Keratinocyte (primary cell): ENCODE results near the gene JPT2. TPM values are rescaled to one million over a fixed set of nuclear protein-coding genes. Genes with fewer than 3 reads are reported as not detected.

Source experiments
- DNase-seq: peaks from one replicate; pipeline ENCODE4 v3.0.0-alpha.2; 2011; ENCODE audit warnings: low read depth, missing footprints, low spot score
- FAIRE-seq: peaks from 2 replicates; lab custom pipeline; 2011; peaks lifted over from hg19 to GRCh38; lab: Jason Lieb, UNC
- H2AFZ ChIP-seq: 2 replicates; pipeline ENCODE4 v1.6.0; 2012; ENCODE audit warnings: low read length, control low read depth, inconsistent platforms; ENCODE audit not compliant: control insufficient read depth
- H3K27ac ChIP-seq: 2 replicates; pipeline ENCODE4 v1.5.1; 2011; ENCODE audit warnings: low read length; ENCODE audit not compliant: control insufficient read depth, insufficient read depth
- H3K27me3 ChIP-seq: 3 replicates; pipeline ENCODE4 v1.6.0; 2011; ENCODE audit warnings: low read length; ENCODE audit not compliant: control insufficient read depth, insufficient read depth; ENCODE audit errors: extremely low read depth
- H3K36me3 ChIP-seq, 2 experiments: 2 replicates in 1 of 2; 3 replicates in 1 of 2; pipeline ENCODE4 v1.5.1; 2011; ENCODE audit warnings: low read length in 2 of 2, mild to moderate bottlenecking in 1 of 2; ENCODE audit not compliant: control insufficient read depth in 2 of 2, insufficient read depth in 2 of 2; ENCODE audit errors: extremely low read depth in 1 of 2
- H3K4me1 ChIP-seq: 3 replicates; pipeline ENCODE4 v1.5.1; 2011; ENCODE audit warnings: low read length; ENCODE audit not compliant: control insufficient read depth, insufficient read depth; ENCODE audit errors: extremely low read depth
- H3K4me2 ChIP-seq: 3 replicates; pipeline ENCODE4 v1.6.0; 2011; ENCODE audit warnings: low read depth, low read length; ENCODE audit not compliant: control insufficient read depth, insufficient read depth; ENCODE audit errors: extremely low read depth
- H3K4me3 ChIP-seq, 3 experiments: fragments of 200-600 bp in 1 of 3; sonication (generic) in 1 of 3; 2 replicates in 2 of 3; 3 replicates in 1 of 3; pipeline ENCODE4 v1.5.1; 2011 to 2016; ENCODE audit warnings: low read length in 3 of 3, mild to moderate bottlenecking in 3 of 3, control low read depth in 2 of 3, inconsistent platforms in 1 of 3, low read depth in 1 of 3, mixed read lengths in 1 of 3, mixed run types in 1 of 3, moderate library complexity in 1 of 3; ENCODE audit not compliant: control insufficient read depth in 2 of 3, insufficient read depth in 2 of 3; ENCODE audit errors: extremely low read depth in 1 of 3
- H3K79me2 ChIP-seq: 2 replicates; pipeline ENCODE4 v1.6.0; 2012; ENCODE audit warnings: low read length; ENCODE audit not compliant: control insufficient read depth, insufficient read depth
- H3K9ac ChIP-seq: 3 replicates; pipeline ENCODE4 v1.6.0; 2011; ENCODE audit warnings: low read length; ENCODE audit not compliant: control insufficient read depth, insufficient read depth; ENCODE audit errors: extremely low read depth
- H3K9me1 ChIP-seq: 3 replicates; pipeline ENCODE4 v1.6.0; 2011; ENCODE audit warnings: low read length; ENCODE audit not compliant: control insufficient read depth, insufficient read depth; ENCODE audit errors: extremely low read depth
- H3K9me3 ChIP-seq: 2 replicates; pipeline ENCODE4 v1.5.1; 2012; ENCODE audit warnings: low read depth, low read length; ENCODE audit not compliant: control insufficient read depth
- H4K20me1 ChIP-seq: 3 replicates; pipeline ENCODE4 v1.6.0; 2011; ENCODE audit warnings: low read length; ENCODE audit not compliant: control insufficient read depth, insufficient read depth; ENCODE audit errors: extremely low read depth
- CTCF ChIP-seq, 3 experiments: IDR thresholded peaks in 1 of 3; conservative IDR thresholded peaks in 1 of 3; optimal IDR thresholded peaks in 1 of 3; 2 replicates in 2 of 3; 3 replicates in 1 of 3; pipeline versions ENCODE3 to v1.5.1; 2011; ENCODE audit warnings: low read length in 3 of 3, mild to moderate bottlenecking in 3 of 3, moderate library complexity in 2 of 3, control low read depth in 1 of 3, inconsistent platforms in 1 of 3; ENCODE audit not compliant: insufficient read depth in 2 of 3; ENCODE audit errors: extremely low read depth in 1 of 3
- EZH2 ChIP-seq: IDR thresholded peaks from one replicate; pipeline ENCODE4 v1.6.1; 2012; ENCODE audit warnings: inconsistent platforms, mild to moderate bottlenecking, low read length, moderate library complexity
- dilution Hi-C: fragments of 300-500 bp; cut with MboI; formaldehyde crosslinking; loops from one replicate; pipeline ENCODE4 v1.7.0; 2020; ENCODE audit warnings: low sequenced_read_pairs; ENCODE audit not compliant: extremely low pct_ligation_motif_present
- polyA plus RNA-seq, 5 experiments: library from polyadenylated mRNA; depleted of rRNA in 3 of 5; stranded (reverse) in 3 of 5; stranded (forward) in 1 of 5; unstranded in 1 of 5; fragments of >200 nt; gene quantifications; 1 replicate in 1 of 5; 2 replicates in 3 of 5; 3 replicates in 1 of 5; pipeline versions ENCODE4 v1.2.1 to v1.2.3, GENCODE V29; 2011 to 2012; ENCODE audit warnings: missing spikeins in 2 of 5, low read depth in 1 of 5, low replicate concordance in 1 of 5

JPT2 gene
- polyA plus RNA-seq, 1 donor (not counting 4 experiments of a cell fraction or from before 2014, with no cell fraction given): 166 TPM

GRCh38 chr16:1659031-1659430, 19.0 kb upstream of the JPT2 start:
- dilution Hi-C loops: no loop called here
- no peaks in the 10 kb centered on the region for H3K9me3 ChIP-seq
- TF ChIP-seq EZH2: no peak
- no peak for TF ChIP-seq CTCF (optimal IDR thresholded peaks at IDR 0.05 in 1 of 3, IDR thresholded peaks at IDR 0.05 in 1 of 3, conservative IDR thresholded peaks at IDR 0.05 in 1 of 3; ENCODE audit: extremely low read depth in 1 of 3, insufficient read depth in 2 of 3, low read length in 3 of 3)
- H3K9me1 ChIP-seq: no peaks in the 10 kb centered on the region
- no peak for DNase-seq
- no peak overlapping the region for H3K4me3 ChIP-seq
- H3K27ac ChIP-seq: no peak overlapping the region
- H4K20me1 ChIP-seq: no peaks in the 10 kb centered on the region
- H3K4me2 ChIP-seq: no peak overlapping the region
- H3K36me3 ChIP-seq: peaks cover 31 to 39% of the 10 kb centered on the region in 2 experiments
- H3K27me3 ChIP-seq: no peaks in the 10 kb centered on the region
- no peaks in the 10 kb centered on the region for H3K79me2 ChIP-seq
- no peaks in the 10 kb centered on the region for H3K4me1 ChIP-seq
- H3K9ac ChIP-seq: no peak overlapping the region
- H2AFZ ChIP-seq: no peak overlapping the region
- FAIRE-seq: no peak

- Histone ChIP-seq H3K9ac (no peak overlapping the region), H3K79me2 (no peaks in the 10 kb centered on the region), H3K36me3 (peaks cover 27 to 39% of the 10 kb centered on the region in 2 experiments), H2AFZ (no peak overlapping the region), H4K20me1 (no peaks in the 10 kb centered on the region), H3K9me3 (no peaks in the 10 kb centered on the region), H3K4me3 (no peak overlapping the region), H3K27ac (no peak overlapping the region), H3K9me1 (no peaks in the 10 kb centered on the region), H3K4me2 (no peak overlapping the region), H3K4me1 (no peaks in the 10 kb centered on the region), H3K27me3 (no peaks in the 10 kb centered on the region)
- dilution Hi-C loops: no loop called here
- no peak for DNase-seq
- FAIRE-seq: no peak
- TF ChIP-seq EZH2: no peak
- no peak for TF ChIP-seq CTCF (optimal IDR thresholded peaks at IDR 0.05 in 1 of 3, IDR thresholded peaks at IDR 0.05 in 1 of 3, conservative IDR thresholded peaks at IDR 0.05 in 1 of 3; ENCODE audit: extremely low read depth in 1 of 3, insufficient read depth in 2 of 3, low read length in 3 of 3)
These were observed 16.3 kb upstream of the JPT2 start for GRCh38 chr16:1661826-1662225.
